IMR-90 (cell line): Measurements from ENCODE around the gene TNNC1. TPM values are rescaled to one million over a fixed set of nuclear protein-coding genes. Genes with fewer than 3 reads are reported as not detected.

Experiments
- ATAC-seq: fragments of 200-7000 bp; cut with Tn5 transposase; 2 replicates; pipeline ENCODE4 v1.9.1; 2020; ENCODE audit warnings: low read depth, mild to moderate bottlenecking, moderate library complexity
- BruUV-seq: library from RNA; stranded (reverse); fragments of 400-500 nt; replicated peaks from 2 replicates; lab custom pipeline; 2021; lab: Mats Ljungman, UMichigan
- CTCF ChIA-PET: fragments of 300-600 bp; formaldehyde crosslinking; extraction: SDS; loops from one replicate; lab custom pipeline; 2021; ENCODE audit warnings: antibody characterized with exemption; lab: Yijun Ruan, JAX
- POLR2A ChIA-PET: fragments of 300-600 bp; sonication (Branson Sonifier 250); formaldehyde crosslinking; loops from one replicate; lab custom pipeline; 2022; ENCODE audit warnings: antibody characterized with exemption; ENCODE audit not compliant: unreplicated experiment; lab: Charles Lee
- DNase-seq: peaks from one replicate; pipeline ENCODE4 v3.0.0; 2013
- H2AFZ ChIP-seq: replicated peaks from 2 replicates; pipeline ENCODE3; 2013; ENCODE audit warnings: low read length, mild to moderate bottlenecking; ENCODE audit not compliant: poor library complexity
- H2AK5ac ChIP-seq: 2 replicates; pipeline ENCODE4 v1.6.1; 2013; ENCODE audit warnings: low read depth, low read length, inconsistent platforms
- H2AK9ac ChIP-seq: replicated peaks from 2 replicates; pipeline ENCODE3; 2013; ENCODE audit warnings: mild to moderate bottlenecking, low read depth, low read length, moderate library complexity; ENCODE audit not compliant: poor library complexity
- H2BK120ac ChIP-seq: 2 replicates; pipeline ENCODE4 v1.6.1; 2013; ENCODE audit warnings: low read depth, low read length, inconsistent platforms
- H2BK15ac ChIP-seq: 3 replicates; pipeline ENCODE4 v1.6.1; 2013; ENCODE audit warnings: low read depth, low read length, inconsistent platforms
- H2BK20ac ChIP-seq: 2 replicates; pipeline ENCODE4 v1.6.1; 2013; ENCODE audit warnings: low read depth, mild to moderate bottlenecking, inconsistent platforms, low read length, moderate library complexity
- H2BK5ac ChIP-seq: 2 replicates; pipeline ENCODE4 v1.6.1; 2013; ENCODE audit warnings: mild to moderate bottlenecking, low read depth, low read length, inconsistent platforms; ENCODE audit not compliant: poor library complexity, severe bottlenecking
- H3K14ac ChIP-seq: replicated peaks from 2 replicates; pipeline ENCODE4 v1.6.1; 2013; ENCODE audit warnings: low read depth, low read length, inconsistent platforms
- H3K18ac ChIP-seq: 2 replicates; pipeline ENCODE4 v1.6.1; 2013; ENCODE audit warnings: low read depth, low read length, control low read depth
- H3K23ac ChIP-seq: 2 replicates; pipeline ENCODE4 v1.6.1; 2013; ENCODE audit warnings: low read depth, low read length, inconsistent platforms
- H3K27ac ChIP-seq: 2 replicates; pipeline ENCODE4 v1.5.1; 2013; ENCODE audit warnings: mild to moderate bottlenecking, control low read depth, low read length; ENCODE audit not compliant: insufficient read depth
- H3K27me3 ChIP-seq: 2 replicates; pipeline ENCODE4 v1.6.1; 2013; ENCODE audit warnings: low read length; ENCODE audit not compliant: control insufficient read depth, insufficient read depth
- H3K36me3 ChIP-seq: 2 replicates; pipeline ENCODE4 v1.6.1; 2013; ENCODE audit warnings: low read length, mixed read lengths; ENCODE audit not compliant: control insufficient read depth, insufficient read depth
- H3K4ac ChIP-seq: 2 replicates; pipeline ENCODE4 v1.6.1; 2013; ENCODE audit warnings: low read depth, low read length, inconsistent platforms
- H3K4me1 ChIP-seq: 2 replicates; pipeline ENCODE4 v1.6.1; 2013; ENCODE audit warnings: low read length, mixed read lengths; ENCODE audit not compliant: control insufficient read depth, insufficient read depth
- H3K4me2 ChIP-seq: 2 replicates; pipeline ENCODE4 v1.6.1; 2013; ENCODE audit warnings: low read depth, mild to moderate bottlenecking, control low read depth, low read length, moderate library complexity
- H3K4me3 ChIP-seq: 2 replicates; pipeline ENCODE4 v1.5.1; 2013; ENCODE audit warnings: low read depth, mild to moderate bottlenecking, control low read depth, low read length, moderate library complexity; ENCODE audit not compliant: insufficient read depth
- H3K56ac ChIP-seq: 2 replicates; pipeline ENCODE4 v1.6.1; 2013; ENCODE audit warnings: low read length, inconsistent platforms; ENCODE audit not compliant: insufficient read depth; ENCODE audit errors: extremely low read depth
- H3K79me1 ChIP-seq, 2 experiments: 2 replicates each; pipeline ENCODE4 v1.6.1; 2013; ENCODE audit warnings: low read length in 2 of 2, inconsistent platforms in 1 of 2, low read depth in 1 of 2
- H3K9ac ChIP-seq: 2 replicates; pipeline ENCODE4 v1.6.1; 2013; ENCODE audit warnings: low read depth, low read length, control low read depth
- H3K9me1 ChIP-seq: 2 replicates; pipeline ENCODE4 v1.6.1; 2013; ENCODE audit warnings: low read length, inconsistent platforms; ENCODE audit not compliant: insufficient read depth
- H3K9me3 ChIP-seq: 2 replicates; pipeline ENCODE4 v1.6.1; 2013; ENCODE audit warnings: low read length; ENCODE audit not compliant: control insufficient read depth, insufficient read depth
- H4K20me1 ChIP-seq: 2 replicates; pipeline ENCODE4 v1.6.1; 2013; ENCODE audit warnings: low read length, inconsistent platforms; ENCODE audit not compliant: insufficient read depth
- H4K5ac ChIP-seq: 2 replicates; pipeline ENCODE4 v1.6.1; 2013; ENCODE audit warnings: mild to moderate bottlenecking, low read depth, low read length, control low read depth
- H4K8ac ChIP-seq, 2 experiments: 2 replicates each; pipeline ENCODE4 v1.6.1; 2013; ENCODE audit warnings: low read depth in 2 of 2, low read length in 2 of 2, control low read depth in 1 of 2, inconsistent platforms in 1 of 2
- H4K91ac ChIP-seq: 2 replicates; pipeline ENCODE4 v1.6.1; 2013; ENCODE audit warnings: low read depth, low read length, inconsistent platforms; ENCODE audit not compliant: insufficient read depth
- BHLHE40 ChIP-seq: fragments of 150-350 bp; IDR thresholded peaks from 2 replicates; pipeline ENCODE4 v1.6.1; 2016; ENCODE audit warnings: mild to moderate bottlenecking, low read depth, low read length
- CEBPB ChIP-seq: IDR thresholded peaks from 2 replicates; pipeline ENCODE4 v1.6.1; 2012; ENCODE audit warnings: low read depth, low read length, improper control_type of control experiment
- CHD1 ChIP-seq: IDR thresholded peaks from 2 replicates; pipeline ENCODE4 v1.6.1; 2012; ENCODE audit warnings: low read depth, low read length, improper control_type of control experiment
- MAFK ChIP-seq: IDR thresholded peaks from 2 replicates; pipeline ENCODE4 v1.6.1; 2012; ENCODE audit warnings: low read depth, low read length, improper control_type of control experiment
- MXI1 ChIP-seq: IDR thresholded peaks from 2 replicates; pipeline ENCODE4 v1.6.1; 2012; ENCODE audit warnings: low read depth, mild to moderate bottlenecking, low read length, moderate library complexity, borderline replicate concordance
- POLR2A ChIP-seq: IDR thresholded peaks from 2 replicates; pipeline ENCODE4 v1.6.1; 2012; ENCODE audit warnings: mild to moderate bottlenecking, low read depth, low read length
- RCOR1 ChIP-seq: IDR thresholded peaks from 2 replicates; pipeline ENCODE4 v1.6.1; 2012; ENCODE audit warnings: mild to moderate bottlenecking, low read length, improper control_type of control experiment; ENCODE audit not compliant: insufficient replicate concordance
- RFX5 ChIP-seq: IDR thresholded peaks from 2 replicates; pipeline ENCODE4 v1.8.0; 2012; ENCODE audit warnings: low read depth, mild to moderate bottlenecking, low read length, moderate library complexity
- SMC3 ChIP-seq: fragments of 150-350 bp; IDR thresholded peaks from 2 replicates; pipeline ENCODE4 v1.6.1; 2016; ENCODE audit warnings: low read depth, mild to moderate bottlenecking, antibody characterized with exemption, low read length, moderate library complexity
- WGBS, 2 experiments: methylation state at CpG; one replicate each; pipeline versions ENCODE4 v1.1.5 to v1.1.7; 2013; ENCODE audit warnings: missing lambda C conversion rate in 2 of 2; ENCODE audit not compliant: insufficient read length in 1 of 2; ENCODE audit errors: extremely low coverage in 2 of 2; 5-methylcytosine and 5-hydroxymethylcytosine counted together
- dilution Hi-C: fragments of 300-500 bp; cut with HindIII; formaldehyde crosslinking; loops from one replicate; pipeline ENCODE4 v1.14.3; 2018; ENCODE audit warnings: low sequenced_read_pairs; ENCODE audit not compliant: unreplicated experiment
- in situ Hi-C: fragments of 300-500 bp; cut with MboI; formaldehyde crosslinking; loops from 3 replicates; pipeline ENCODE4 v1.14.3; 2019; ENCODE audit warnings: low sequenced_read_pairs, inconsistent platforms, mixed read lengths
- intact Hi-C: fragments of 100-400 bp; cut with micrococcal nuclease; formaldehyde crosslinking; loops from 2 replicates; pipeline ENCODE4 v1.10.0; 2022
- polyA plus RNA-seq, 3 experiments: library from polyadenylated mRNA; depleted of rRNA; stranded (reverse); fragments of >200 nt; gene quantifications; 2 replicates each; pipeline ENCODE4 v1.2.3, GENCODE V29; 2012; ENCODE audit warnings: low replicate concordance in 1 of 3
- total RNA-seq: library from RNA; depleted of rRNA; stranded (reverse); fragments of >200 nt; gene quantifications from 2 replicates; pipeline ENCODE4 v1.2.3, GENCODE V29; 2012
- TF ChIP-seq, protein P1 (sequence below): fragments of 150-350 bp; IDR thresholded peaks from 2 replicates; pipeline ENCODE4 v1.6.1; 2016; ENCODE audit warnings: low read depth, mild to moderate bottlenecking, low read length, moderate library complexity, borderline replicate concordance
- TF ChIP-seq, protein P2 (sequence below): fragments of 150-350 bp; IDR thresholded peaks from 2 replicates; pipeline ENCODE4 v1.6.1; 2017; ENCODE audit warnings: mild to moderate bottlenecking, antibody characterized with exemption, low read length, low read depth

TNNC1 gene
- total and polyA plus RNA-seq, 2 of the 4 experiments (the other 2 are of a cell fraction) = 1.3 to 4.6 TPM

DNA sequence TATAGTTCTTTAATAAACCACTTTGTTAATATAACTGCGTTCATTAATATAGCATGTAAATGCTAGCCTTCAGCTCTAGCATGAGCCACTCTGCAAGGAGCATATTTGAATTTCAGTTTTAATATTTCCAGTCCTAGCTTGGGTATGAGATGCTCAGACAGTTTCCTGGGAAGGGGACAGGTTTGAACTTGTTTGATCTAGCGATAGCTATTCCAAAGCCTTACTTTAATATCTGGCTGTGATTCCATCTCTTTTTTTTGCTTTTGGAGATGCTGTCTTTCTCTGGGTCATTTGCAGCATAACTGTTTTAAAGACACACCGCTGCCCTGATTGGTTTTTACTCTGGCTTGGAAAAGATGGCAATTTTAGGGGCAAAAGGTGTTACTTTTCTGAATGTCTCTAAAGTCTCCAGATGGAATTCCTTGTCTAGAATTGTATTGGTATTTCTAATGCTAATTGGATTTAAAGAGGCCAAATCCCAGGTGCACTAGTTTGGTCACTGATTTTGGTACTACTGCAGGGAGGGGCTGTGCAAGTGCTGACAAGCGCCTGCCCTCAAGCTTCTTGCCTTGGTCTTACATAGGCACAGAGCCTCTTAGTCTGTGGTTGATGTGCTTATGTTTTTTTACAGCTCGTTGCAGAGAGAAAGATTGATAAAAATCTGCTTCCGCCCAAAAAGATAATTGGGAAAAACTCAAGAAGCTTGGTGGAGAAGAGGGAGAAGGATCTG, 4.4 kb upstream of the TNNC1 start:
- Histone ChIP-seq H3K4me3 (no peak overlapping the region), H2AK9ac (no peak overlapping the region), H2AK5ac (no peak overlapping the region), H4K8ac (no peak overlapping the region), H3K56ac (no peak overlapping the region), H3K9me3 (no peaks in the 10 kb centered on the region), H2BK20ac (no peak overlapping the region), H4K20me1 (peaks cover 27% of the 10 kb centered on the region), H3K9ac (no peak overlapping the region), H3K27me3 (no peaks in the 10 kb centered on the region), H3K4me2 (no peak overlapping the region), H3K18ac (no peak overlapping the region), H2BK5ac (no peak overlapping the region), H3K9me1 (peaks cover 20% of the 10 kb centered on the region), H2BK15ac (no peak overlapping the region), H2AFZ (no peak overlapping the region), H3K36me3 (peaks cover 37% of the 10 kb centered on the region), H4K91ac (no peak overlapping the region), H4K5ac (no peak overlapping the region), H3K4me1 (peaks cover 15% of the 10 kb centered on the region), H3K4ac (no peak overlapping the region), H2BK120ac (no peak overlapping the region), H3K79me1 (peaks cover 37 to 65% of the 10 kb centered on the region in 2 experiments), H3K14ac (no peak overlapping the region), H3K23ac (no peak overlapping the region), H3K27ac (no peak overlapping the region)
- in situ Hi-C loops = no loop called here
- no TSS peak for BruUV-seq
- intact Hi-C loops = no loop called here
- POLR2A ChIA-PET = no interaction called here
- DNase-seq (no peak), ATAC-seq (no peak)
- CTCF ChIA-PET = no interaction called here
- WGBS, 2 experiments = no CpG with 5 or more reads among the region's 6 CpGs
- dilution Hi-C loops = no loop called here
- TF ChIP-seq MAFK (no peak), SMC3 (no peak), RCOR1 (no peak), MXI1 (no peak), POLR2A (no peak), RFX5 (no peak), CHD1 (no peak), BHLHE40 (no peak), CEBPB (no peak)
- TF ChIP-seq, protein P1, sequence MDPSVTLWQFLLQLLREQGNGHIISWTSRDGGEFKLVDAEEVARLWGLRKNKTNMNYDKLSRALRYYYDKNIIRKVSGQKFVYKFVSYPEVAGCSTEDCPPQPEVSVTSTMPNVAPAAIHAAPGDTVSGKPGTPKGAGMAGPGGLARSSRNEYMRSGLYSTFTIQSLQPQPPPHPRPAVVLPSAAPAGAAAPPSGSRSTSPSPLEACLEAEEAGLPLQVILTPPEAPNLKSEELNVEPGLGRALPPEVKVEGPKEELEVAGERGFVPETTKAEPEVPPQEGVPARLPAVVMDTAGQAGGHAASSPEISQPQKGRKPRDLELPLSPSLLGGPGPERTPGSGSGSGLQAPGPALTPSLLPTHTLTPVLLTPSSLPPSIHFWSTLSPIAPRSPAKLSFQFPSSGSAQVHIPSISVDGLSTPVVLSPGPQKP = no peak
- TF ChIP-seq, protein P2, sequence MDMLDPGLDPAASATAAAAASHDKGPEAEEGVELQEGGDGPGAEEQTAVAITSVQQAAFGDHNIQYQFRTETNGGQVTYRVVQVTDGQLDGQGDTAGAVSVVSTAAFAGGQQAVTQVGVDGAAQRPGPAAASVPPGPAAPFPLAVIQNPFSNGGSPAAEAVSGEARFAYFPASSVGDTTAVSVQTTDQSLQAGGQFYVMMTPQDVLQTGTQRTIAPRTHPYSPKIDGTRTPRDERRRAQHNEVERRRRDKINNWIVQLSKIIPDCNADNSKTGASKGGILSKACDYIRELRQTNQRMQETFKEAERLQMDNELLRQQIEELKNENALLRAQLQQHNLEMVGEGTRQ = no peak
